GM08714 (cell line): ENCODE results near the gene DUSP5.

Experiments
- H3K4me3 ChIP-seq: fragments of 200-500 bp; sonication (Bioruptor generic); 2 replicates; pipeline ENCODE4 v1.5.1; 2014; ENCODE audit warnings: mild to moderate bottlenecking, low read length, inconsistent platforms
- ZNF274 ChIP-seq: IDR thresholded peaks from 2 replicates; pipeline ENCODE4 v1.6.1; 2012; ENCODE audit warnings: mild to moderate bottlenecking, low read depth, low read length

Gene DUSP5

DNA sequence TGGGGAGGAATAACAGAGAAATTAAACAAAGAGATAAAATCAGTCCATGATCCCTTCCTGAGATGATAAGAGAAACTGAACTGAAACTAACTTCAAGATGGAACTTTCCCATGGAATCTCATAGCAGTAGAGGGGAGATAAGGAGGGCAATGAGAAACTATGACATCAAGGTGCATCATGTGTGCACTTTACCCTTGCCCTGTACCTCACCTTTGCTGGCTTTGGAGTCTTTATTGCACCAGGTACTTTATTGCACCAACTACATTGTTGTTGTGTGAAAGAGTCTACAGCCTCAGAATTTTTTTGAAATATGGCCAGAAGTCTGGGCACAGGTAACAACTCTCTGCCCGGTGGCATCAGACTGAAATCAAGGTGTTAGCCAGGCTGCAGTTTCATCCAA, 58.6 kb downstream of the DUSP5 start:
- H3K4me3 ChIP-seq, result no peak overlapping the region
- no peak for TF ChIP-seq ZNF274

DNA sequence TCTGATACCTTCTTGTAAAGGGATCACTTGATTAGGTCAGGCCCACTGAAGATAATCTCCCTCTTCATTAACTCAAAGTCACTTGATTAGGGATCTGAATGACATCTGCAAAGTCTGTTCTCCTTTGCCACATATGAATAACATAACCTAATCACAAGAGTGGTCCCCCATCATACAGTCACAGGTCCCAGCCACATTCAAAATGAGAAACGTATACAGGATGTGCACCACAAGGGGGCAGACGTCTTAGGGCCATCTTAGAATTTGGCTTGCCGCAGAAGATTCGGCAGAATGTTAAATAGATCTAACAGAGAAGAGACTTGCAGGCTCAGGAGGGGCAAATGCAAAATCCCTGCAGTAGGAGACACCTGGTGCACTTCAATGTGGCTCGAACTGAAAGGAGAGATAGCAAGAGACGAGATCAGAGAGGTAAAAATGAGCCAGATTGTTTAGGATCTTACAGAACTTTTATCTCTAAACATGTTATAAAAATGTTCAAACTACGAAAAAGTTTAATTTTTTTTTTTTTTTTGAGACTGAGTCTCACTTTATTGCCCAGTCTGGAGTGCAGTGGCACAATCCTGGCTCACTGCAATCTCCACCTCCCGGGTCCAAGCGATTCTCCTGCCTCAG, 59.4 kb downstream of the DUSP5 start:
- no peak overlapping the region for H3K4me3 ChIP-seq
- TF ChIP-seq ZNF274, result no peak

DNA sequence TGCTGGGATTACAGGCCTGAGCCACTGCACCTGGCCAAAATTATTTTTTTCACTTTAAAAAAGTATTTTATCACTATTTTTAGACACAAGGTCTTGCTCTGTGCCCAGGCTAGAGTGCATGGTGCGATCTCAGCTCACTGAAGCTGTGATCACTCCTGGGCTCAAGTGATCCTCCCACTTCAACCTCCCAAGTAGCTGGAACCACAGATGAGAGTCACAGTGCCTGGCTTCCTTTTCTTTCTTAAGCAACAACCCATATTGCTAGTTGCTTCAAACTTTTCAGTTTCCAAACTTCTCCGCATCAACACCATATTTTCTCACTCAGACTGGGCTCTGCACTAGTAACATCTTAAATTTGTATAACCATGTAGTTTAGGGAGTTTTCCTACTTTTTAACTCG, 60.3 kb downstream of the DUSP5 start:
- no peak for TF ChIP-seq ZNF274
- no peak overlapping the region for H3K4me3 ChIP-seq

DNA sequence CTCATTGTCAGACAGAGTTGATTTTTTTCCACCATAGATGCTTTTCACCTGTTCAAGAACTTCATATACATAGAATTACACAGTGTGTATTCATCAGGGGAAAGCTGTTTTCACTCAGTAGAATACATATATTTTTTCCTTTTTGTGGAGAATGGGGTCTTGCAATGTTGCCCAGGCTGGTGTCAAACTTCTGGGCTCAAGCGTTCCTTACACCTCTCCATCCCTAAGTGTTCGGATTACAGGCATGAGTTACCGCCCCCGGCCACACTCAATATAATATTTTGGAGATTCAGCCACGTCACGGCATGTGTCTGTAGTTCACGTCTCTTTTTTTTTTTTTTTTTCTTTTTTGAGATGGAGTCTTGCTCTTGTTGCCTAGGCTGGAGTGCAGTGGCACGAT, 62.3 kb downstream of the DUSP5 start:
- no peak overlapping the region for H3K4me3 ChIP-seq
- no peak for TF ChIP-seq ZNF274
